NB4 (cell line): Measurements from ENCODE around the gene DNAH7.

Source experiments
- DNase-seq: peaks from one replicate; pipeline ENCODE4 v3.0.0; 2010; ENCODE audit warnings: low read depth
- H3K4me3 ChIP-seq: one replicate; pipeline ENCODE4 v1.5.1; 2011; ENCODE audit warnings: mild to moderate bottlenecking, low read depth, low read length, moderate library complexity
- MAX ChIP-seq: IDR thresholded peaks from 2 replicates; pipeline ENCODE4 v1.6.1; 2011; ENCODE audit warnings: low read depth, low read length
- MYC ChIP-seq: IDR thresholded peaks from 2 replicates; pipeline ENCODE4 v1.6.1; 2011; ENCODE audit warnings: low read depth, low read length
- POLR2A ChIP-seq: IDR thresholded peaks from 2 replicates; pipeline ENCODE4 v1.6.1; 2011; ENCODE audit warnings: mild to moderate bottlenecking; ENCODE audit not compliant: insufficient read length; ENCODE audit errors: extremely low read depth
- TF ChIP-seq, protein P1 (sequence below): IDR thresholded peaks from one replicate; pipeline ENCODE4 v1.5.1; 2012; ENCODE audit warnings: low read depth, low read length

The DNAH7 gene

DNA sequence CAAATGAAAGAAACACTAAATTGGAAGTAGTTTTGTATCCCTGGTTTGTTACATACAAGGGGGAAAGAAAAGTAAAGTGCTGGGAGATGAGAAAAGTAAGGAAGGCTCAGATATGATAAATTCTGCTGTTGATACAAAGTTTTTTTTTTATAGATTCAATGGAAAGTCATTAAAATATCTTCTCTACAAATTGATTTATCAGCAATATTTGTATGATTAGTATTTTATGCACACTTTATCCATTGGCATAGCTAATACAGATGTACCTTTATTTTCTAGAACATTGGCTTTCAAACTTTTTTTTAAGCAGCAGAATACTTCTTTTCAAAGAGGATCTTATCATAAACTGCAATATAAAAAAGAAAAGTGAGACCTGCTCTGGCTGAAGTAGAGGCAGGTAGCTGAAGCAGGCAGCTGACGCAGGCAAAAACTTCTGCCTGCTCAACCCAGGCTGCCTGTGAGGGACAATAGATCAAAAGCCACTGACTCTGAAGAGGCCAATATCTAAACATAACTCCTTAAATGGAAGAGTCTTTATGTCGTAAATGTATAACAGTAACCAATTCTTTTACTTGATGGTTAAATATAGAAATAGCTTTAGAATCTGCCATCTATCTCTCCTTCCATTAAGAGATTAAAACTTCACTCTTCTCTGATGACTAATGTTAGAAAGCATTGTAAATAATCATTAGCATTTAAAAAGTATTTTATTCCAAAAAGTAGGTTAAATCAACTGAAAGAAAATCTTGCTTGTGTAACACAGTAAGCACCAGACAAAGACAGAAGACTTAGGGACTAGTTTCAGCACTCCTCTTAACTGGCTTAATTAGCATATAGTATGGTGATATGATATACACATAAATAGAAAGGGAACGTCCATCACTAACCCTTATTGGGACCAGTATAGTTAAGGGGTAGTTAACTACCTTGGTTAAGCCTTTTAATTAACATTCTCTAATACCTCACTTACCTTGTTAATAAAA is 237.4 kb downstream of the DNAH7 start:
- no peak overlapping the region for H3K4me3 ChIP-seq

GRCh38 chr2:195824478-195824877 is 244.2 kb downstream of the DNAH7 start:
- TF ChIP-seq MAX = no peak
- no peak for DNase-seq
- H3K4me3 ChIP-seq = no peak overlapping the region

More for the DNA sequence above, 237.4 kb downstream of the DNAH7 start:
- no peak for DNase-seq
- TF ChIP-seq, protein P1, sequence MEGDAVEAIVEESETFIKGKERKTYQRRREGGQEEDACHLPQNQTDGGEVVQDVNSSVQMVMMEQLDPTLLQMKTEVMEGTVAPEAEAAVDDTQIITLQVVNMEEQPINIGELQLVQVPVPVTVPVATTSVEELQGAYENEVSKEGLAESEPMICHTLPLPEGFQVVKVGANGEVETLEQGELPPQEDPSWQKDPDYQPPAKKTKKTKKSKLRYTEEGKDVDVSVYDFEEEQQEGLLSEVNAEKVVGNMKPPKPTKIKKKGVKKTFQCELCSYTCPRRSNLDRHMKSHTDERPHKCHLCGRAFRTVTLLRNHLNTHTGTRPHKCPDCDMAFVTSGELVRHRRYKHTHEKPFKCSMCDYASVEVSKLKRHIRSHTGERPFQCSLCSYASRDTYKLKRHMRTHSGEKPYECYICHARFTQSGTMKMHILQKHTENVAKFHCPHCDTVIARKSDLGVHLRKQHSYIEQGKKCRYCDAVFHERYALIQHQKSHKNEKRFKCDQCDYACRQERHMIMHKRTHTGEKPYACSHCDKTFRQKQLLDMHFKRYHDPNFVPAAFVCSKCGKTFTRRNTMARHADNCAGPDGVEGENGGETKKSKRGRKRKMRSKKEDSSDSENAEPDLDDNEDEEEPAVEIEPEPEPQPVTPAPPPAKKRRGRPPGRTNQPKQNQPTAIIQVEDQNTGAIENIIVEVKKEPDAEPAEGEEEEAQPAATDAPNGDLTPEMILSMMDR = no peak
- TF ChIP-seq MAX (no peak), MYC (no peak), POLR2A (no peak)

- DNase-seq = no peak
- H3K4me3 ChIP-seq = no peak overlapping the region
- no peak for TF ChIP-seq POLR2A
- TF ChIP-seq, protein P1 = no peak
- TF ChIP-seq MYC = no peak
- TF ChIP-seq MAX = no peak
These were observed 245.4 kb downstream of the DNAH7 start for GRCh38 chr2:195823206-195823605.

DNA sequence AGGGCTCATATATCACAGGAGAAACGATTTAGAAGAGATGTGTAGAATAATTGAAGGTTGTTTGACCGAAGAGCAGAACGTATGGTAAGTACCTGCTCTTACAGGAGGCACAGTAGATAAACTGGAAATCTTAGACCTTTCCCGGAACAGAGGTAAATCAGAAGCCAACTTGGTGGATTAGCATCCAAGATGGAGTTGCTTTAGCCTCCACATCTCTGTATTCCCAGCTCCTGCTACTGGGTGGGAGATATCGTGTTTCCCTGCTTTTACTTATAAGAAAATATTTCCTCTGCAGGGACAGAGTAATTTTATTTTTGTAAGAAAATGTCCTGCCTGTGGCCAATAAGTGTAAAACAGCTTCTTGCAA is 247.1 kb downstream of the DNAH7 start:
- TF ChIP-seq, protein P1 = no peak
- TF ChIP-seq POLR2A = no peak

DNA sequence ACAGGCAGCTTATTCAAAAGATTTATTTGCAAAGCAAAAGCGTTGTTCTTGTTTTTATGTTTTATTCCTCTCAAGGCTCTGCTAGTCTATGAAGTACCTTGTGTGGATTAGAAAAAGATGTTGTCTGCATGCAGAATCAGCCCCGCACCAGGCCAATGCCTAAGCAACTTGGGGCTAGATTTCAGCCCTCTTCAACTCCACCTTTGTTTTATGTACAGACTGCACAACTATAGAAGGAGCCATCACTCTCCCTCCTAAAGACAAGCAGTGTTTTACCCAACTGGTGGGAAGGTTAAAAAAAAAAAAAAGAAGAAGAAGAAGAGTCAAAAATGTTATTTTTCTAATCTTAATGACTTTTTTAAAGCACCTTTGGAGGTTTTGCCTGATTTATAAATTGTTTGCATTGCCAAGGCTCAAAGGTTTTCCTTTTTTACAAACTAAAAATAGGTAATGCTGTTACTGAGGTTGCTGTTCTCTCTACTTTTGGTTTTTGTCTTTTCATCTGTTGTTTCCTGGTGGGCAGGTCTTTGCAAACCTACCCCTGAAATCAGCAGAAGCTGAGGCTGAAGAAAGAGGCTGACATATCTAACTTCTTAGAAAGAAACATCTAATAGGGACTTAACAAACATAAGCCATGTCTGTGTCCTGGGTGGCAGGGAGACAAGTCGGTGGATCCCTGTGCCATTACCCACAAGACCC is 247.6 kb downstream of the DNAH7 start:
- TF ChIP-seq MAX = no peak
- no peak for TF ChIP-seq MYC
- TF ChIP-seq, protein P1 = no peak
- no peak for TF ChIP-seq POLR2A
- DNase-seq = no peak
- H3K4me3 ChIP-seq = no peak overlapping the region

More for the DNA sequence above, 247.1 kb downstream of the DNAH7 start:
- no peak for DNase-seq
- no peak overlapping the region for H3K4me3 ChIP-seq

- no peak overlapping the region for H3K4me3 ChIP-seq
- TF ChIP-seq, protein P1 = no peak
- TF ChIP-seq POLR2A (no peak), MYC (no peak), MAX (no peak)
- peak; percentile 34 for DNase-seq
These were observed 248.3 kb downstream of the DNAH7 start for GRCh38 chr2:195820373-195820772.
